Liver (tissue), 9 donors: Measurements from ENCODE around the gene NMRAL1. TPM values are rescaled to one million over a fixed set of nuclear protein-coding genes. Genes with fewer than 3 reads are reported as not detected.
A peak's percentile ranks its signal among the peaks of the same experiment; 100 is the strongest.

Source experiments
- DNase-seq: peaks from one replicate; pipeline ENCODE4 v3.0.0-alpha.2; 2017; ENCODE audit warnings: low spot score
- H3K27ac ChIP-seq, 2 donors: one replicate each; pipeline ENCODE4 v1.7.0; 2013; ENCODE audit warnings: inconsistent platforms in 2 of 2, low read length in 2 of 2, control low read depth in 1 of 2, low read depth in 1 of 2, mild to moderate bottlenecking in 1 of 2
- H3K27me3 ChIP-seq, 4 donors: one replicate each; pipeline versions ENCODE4 v1.6.1 to v1.7.0; 2013; ENCODE audit warnings: low read length in 3 of 4, inconsistent platforms in 1 of 4, mild to moderate bottlenecking in 1 of 4, moderate library complexity in 1 of 4; ENCODE audit not compliant: control insufficient read depth in 4 of 4, insufficient read depth in 4 of 4
- H3K36me3 ChIP-seq, 4 donors: one replicate each; pipeline versions ENCODE4 v1.6.1 to v1.7.0; 2013; ENCODE audit warnings: low read length in 3 of 4, mild to moderate bottlenecking in 3 of 4, low read depth in 1 of 4, moderate library complexity in 1 of 4; ENCODE audit not compliant: control insufficient read depth in 4 of 4, insufficient read depth in 3 of 4
- H3K4me1 ChIP-seq, 4 donors: one replicate each; pipeline versions ENCODE4 v1.6.1 to v1.7.0; 2013; ENCODE audit warnings: low read length in 3 of 4, mild to moderate bottlenecking in 3 of 4, moderate library complexity in 1 of 4; ENCODE audit not compliant: control insufficient read depth in 4 of 4, insufficient read depth in 4 of 4
- H3K4me3 ChIP-seq, 3 donors: one replicate each; pipeline versions ENCODE4 v1.6.1 to v1.7.0; 2013; ENCODE audit warnings: low read length in 3 of 3, control low read depth in 1 of 3, low read depth in 1 of 3, mild to moderate bottlenecking in 1 of 3
- H3K9ac ChIP-seq, 2 donors: one replicate each; pipeline ENCODE4 v1.7.0; 2013; ENCODE audit warnings: low read length in 2 of 2, mild to moderate bottlenecking in 2 of 2, moderate library complexity in 2 of 2, control low read depth in 1 of 2, low read depth in 1 of 2
- H3K9me3 ChIP-seq, 4 donors: one replicate each; pipeline versions ENCODE4 v1.6.1 to v1.7.0; 2013; ENCODE audit warnings: low read length in 3 of 4; ENCODE audit not compliant: control insufficient read depth in 4 of 4
- FOXA1 ChIP-seq: IDR thresholded peaks from 2 replicates; pipeline ENCODE4 v1.6.1; 2016; ENCODE audit warnings: antibody characterized with exemption
- FOXA2 ChIP-seq: IDR thresholded peaks from 2 replicates; pipeline ENCODE4 v1.6.1; 2016; ENCODE audit warnings: antibody characterized with exemption
- GABPA ChIP-seq, 2 donors: IDR thresholded peaks in 1 of 2; conservative IDR thresholded peaks in 1 of 2; 2 replicates each; pipeline ENCODE4 v1.6.1; 2016; ENCODE audit warnings: antibody characterized with exemption in 2 of 2, mild to moderate bottlenecking in 1 of 2, moderate library complexity in 1 of 2
- HNF4A ChIP-seq, 2 donors: conservative IDR thresholded peaks; 2 replicates each; pipeline ENCODE4 v1.6.1; 2016; ENCODE audit warnings: antibody characterized with exemption in 2 of 2, mild to moderate bottlenecking in 2 of 2
- HNF4G ChIP-seq: IDR thresholded peaks from 2 replicates; pipeline ENCODE4 v1.6.1; 2016; ENCODE audit warnings: antibody characterized with exemption
- JUND ChIP-seq, 2 donors: IDR thresholded peaks; 2 replicates each; pipeline ENCODE4 v1.6.1; 2016; ENCODE audit warnings: antibody characterized with exemption in 2 of 2
- NR2F2 ChIP-seq: IDR thresholded peaks from 2 replicates; pipeline ENCODE4 v1.6.1; 2016; ENCODE audit warnings: antibody characterized with exemption
- RAD21 ChIP-seq, 2 donors: IDR thresholded peaks; 2 replicates each; pipeline ENCODE4 v1.6.1; 2016; ENCODE audit warnings: antibody characterized with exemption in 2 of 2, mild to moderate bottlenecking in 2 of 2
- SP1 ChIP-seq: IDR thresholded peaks from 2 replicates; pipeline ENCODE4 v1.6.1; 2018; ENCODE audit warnings: antibody characterized with exemption, mild to moderate bottlenecking
- TAF1 ChIP-seq: conservative IDR thresholded peaks from 2 replicates; pipeline ENCODE4 v1.6.1; 2016; ENCODE audit warnings: antibody characterized with exemption, mild to moderate bottlenecking
- YY1 ChIP-seq: IDR thresholded peaks from 2 replicates; pipeline ENCODE4 v1.6.1; 2016; ENCODE audit warnings: antibody characterized with exemption, mild to moderate bottlenecking
- WGBS: extraction: QIAGEN DNeasy Blood & Tissue Kit; methylation state at CpG from one replicate; pipeline ENCODE4 v1.1.7; 2013; 5-methylcytosine and 5-hydroxymethylcytosine counted together
- polyA plus RNA-seq, 2 donors: library from polyadenylated mRNA; stranded (reverse) in 1 of 2; unstranded in 1 of 2; fragments of 200-250 nt in 1 of 2; fragments of >200 nt in 1 of 2; fragmentation: Nextera tagmentation in 1 of 2; extraction: Ambion mirVana in 1 of 2; gene quantifications; one replicate each; pipeline versions ENCODE4 v1.2.1 to v1.2.3, GENCODE V29; 2013 to 2015
- total RNA-seq, 2 donors: library from RNA; depleted of rRNA; stranded (reverse); fragments of >200 nt; gene quantifications; one replicate each; pipeline ENCODE4 v1.2.3, GENCODE V29; 2014
- TF ChIP-seq, protein P1 (sequence below): IDR thresholded peaks from 2 replicates; pipeline ENCODE4 v1.6.1; 2016; ENCODE audit warnings: antibody characterized with exemption
- TF ChIP-seq, protein P2 (sequence below): IDR thresholded peaks from 2 replicates; pipeline ENCODE4 v1.6.1; 2016; ENCODE audit warnings: antibody characterized with exemption, mild to moderate bottlenecking
- TF ChIP-seq, protein P3 (sequence below): IDR thresholded peaks from 2 replicates; pipeline ENCODE4 v1.6.1; 2016; ENCODE audit warnings: antibody characterized with exemption
- TF ChIP-seq, protein P4 (sequence below): fragments of 150-350 bp; IDR thresholded peaks from 2 replicates; pipeline ENCODE4 v1.5.1; 2017; ENCODE audit warnings: improper control_type of control experiment, low read depth, low read length; ENCODE audit not compliant: missing input control
- donor health status: healthy.
- donor health status: healthy.
- donor health status: healthy.
- donor health status: healthy.
- donor health status: healthy.

NMRAL1 gene
- total and polyA plus RNA-seq, 4 donors = 20.1 to 45.4 (median 28.3) TPM

DNA sequence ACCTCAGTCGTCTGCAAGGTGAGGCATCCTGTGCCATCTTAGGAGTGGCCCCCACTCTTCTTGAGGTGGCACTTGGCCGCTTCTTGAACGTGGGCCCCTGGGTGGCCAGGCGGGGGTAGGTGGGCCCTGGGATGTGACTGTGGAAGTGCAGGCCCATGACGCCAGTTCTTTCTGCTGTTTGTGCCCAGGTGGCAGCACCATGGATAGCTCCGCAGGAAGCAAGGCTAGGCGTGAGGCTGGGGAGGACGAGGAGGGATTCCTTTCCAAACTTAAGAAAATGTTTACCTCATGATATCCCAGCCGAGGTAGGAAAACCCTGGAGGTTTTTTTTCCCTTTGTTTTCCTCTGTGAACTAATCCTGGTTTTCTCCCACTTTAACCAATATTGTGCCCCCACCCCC, 19.8 kb downstream of the NMRAL1 start:
- Histone ChIP-seq H3K36me3 (peaks cover 22 to 65% (median 56%) of the 10 kb centered on the region in 4 donors), H3K27me3 (no peaks in the 10 kb centered on the region), H3K4me1 (peaks cover 5 to 13% (median 7%) of the 10 kb centered on the region in 4 donors), H3K4me3 (no peak overlapping the region), H3K9ac (no peak overlapping the region), H3K27ac (no peak overlapping the region), H3K9me3 (no peaks in the 10 kb centered on the region)
- WGBS = 90% methylated on average over 9 of the region's 9 CpGs
- TF ChIP-seq, protein P1, sequence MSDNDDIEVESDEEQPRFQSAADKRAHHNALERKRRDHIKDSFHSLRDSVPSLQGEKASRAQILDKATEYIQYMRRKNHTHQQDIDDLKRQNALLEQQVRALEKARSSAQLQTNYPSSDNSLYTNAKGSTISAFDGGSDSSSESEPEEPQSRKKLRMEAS = no peak
- TF ChIP-seq SP1 = no peak
- TF ChIP-seq, protein P2, sequence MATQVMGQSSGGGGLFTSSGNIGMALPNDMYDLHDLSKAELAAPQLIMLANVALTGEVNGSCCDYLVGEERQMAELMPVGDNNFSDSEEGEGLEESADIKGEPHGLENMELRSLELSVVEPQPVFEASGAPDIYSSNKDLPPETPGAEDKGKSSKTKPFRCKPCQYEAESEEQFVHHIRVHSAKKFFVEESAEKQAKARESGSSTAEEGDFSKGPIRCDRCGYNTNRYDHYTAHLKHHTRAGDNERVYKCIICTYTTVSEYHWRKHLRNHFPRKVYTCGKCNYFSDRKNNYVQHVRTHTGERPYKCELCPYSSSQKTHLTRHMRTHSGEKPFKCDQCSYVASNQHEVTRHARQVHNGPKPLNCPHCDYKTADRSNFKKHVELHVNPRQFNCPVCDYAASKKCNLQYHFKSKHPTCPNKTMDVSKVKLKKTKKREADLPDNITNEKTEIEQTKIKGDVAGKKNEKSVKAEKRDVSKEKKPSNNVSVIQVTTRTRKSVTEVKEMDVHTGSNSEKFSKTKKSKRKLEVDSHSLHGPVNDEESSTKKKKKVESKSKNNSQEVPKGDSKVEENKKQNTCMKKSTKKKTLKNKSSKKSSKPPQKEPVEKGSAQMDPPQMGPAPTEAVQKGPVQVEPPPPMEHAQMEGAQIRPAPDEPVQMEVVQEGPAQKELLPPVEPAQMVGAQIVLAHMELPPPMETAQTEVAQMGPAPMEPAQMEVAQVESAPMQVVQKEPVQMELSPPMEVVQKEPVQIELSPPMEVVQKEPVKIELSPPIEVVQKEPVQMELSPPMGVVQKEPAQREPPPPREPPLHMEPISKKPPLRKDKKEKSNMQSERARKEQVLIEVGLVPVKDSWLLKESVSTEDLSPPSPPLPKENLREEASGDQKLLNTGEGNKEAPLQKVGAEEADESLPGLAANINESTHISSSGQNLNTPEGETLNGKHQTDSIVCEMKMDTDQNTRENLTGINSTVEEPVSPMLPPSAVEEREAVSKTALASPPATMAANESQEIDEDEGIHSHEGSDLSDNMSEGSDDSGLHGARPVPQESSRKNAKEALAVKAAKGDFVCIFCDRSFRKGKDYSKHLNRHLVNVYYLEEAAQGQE = peak; percentile 95
- no peak for DNase-seq

DNA sequence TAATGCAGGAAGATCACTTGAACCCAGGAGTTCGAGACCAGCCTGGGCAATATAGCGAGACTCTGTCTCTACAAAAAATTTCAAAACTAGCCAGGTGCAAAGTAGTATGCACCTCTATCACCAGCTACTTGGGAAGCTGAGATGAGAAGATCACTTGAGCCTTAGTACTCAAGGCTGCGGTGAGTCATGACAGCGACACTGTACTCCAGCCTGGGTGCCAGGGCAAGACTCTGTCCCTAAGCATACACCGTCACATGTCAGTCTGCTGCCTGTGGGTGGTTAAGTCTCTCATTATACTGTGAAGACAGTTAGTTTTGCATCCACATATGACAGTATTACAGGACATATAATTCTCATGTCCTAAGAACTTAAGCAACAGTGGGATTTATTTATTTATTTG, 21.8 kb downstream of the NMRAL1 start:
- TF ChIP-seq FOXA2 (no peak), JUND (IDR thresholded peaks at IDR 0.05) (no peak), GABPA (IDR thresholded peaks at IDR 0.05 in 1 of 2, conservative IDR thresholded peaks at IDR 0.05 in 1 of 2) (no peak)
- TF ChIP-seq, protein P3, sequence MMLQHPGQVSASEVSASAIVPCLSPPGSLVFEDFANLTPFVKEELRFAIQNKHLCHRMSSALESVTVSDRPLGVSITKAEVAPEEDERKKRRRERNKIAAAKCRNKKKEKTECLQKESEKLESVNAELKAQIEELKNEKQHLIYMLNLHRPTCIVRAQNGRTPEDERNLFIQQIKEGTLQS = no peak
- TF ChIP-seq, protein P4, sequence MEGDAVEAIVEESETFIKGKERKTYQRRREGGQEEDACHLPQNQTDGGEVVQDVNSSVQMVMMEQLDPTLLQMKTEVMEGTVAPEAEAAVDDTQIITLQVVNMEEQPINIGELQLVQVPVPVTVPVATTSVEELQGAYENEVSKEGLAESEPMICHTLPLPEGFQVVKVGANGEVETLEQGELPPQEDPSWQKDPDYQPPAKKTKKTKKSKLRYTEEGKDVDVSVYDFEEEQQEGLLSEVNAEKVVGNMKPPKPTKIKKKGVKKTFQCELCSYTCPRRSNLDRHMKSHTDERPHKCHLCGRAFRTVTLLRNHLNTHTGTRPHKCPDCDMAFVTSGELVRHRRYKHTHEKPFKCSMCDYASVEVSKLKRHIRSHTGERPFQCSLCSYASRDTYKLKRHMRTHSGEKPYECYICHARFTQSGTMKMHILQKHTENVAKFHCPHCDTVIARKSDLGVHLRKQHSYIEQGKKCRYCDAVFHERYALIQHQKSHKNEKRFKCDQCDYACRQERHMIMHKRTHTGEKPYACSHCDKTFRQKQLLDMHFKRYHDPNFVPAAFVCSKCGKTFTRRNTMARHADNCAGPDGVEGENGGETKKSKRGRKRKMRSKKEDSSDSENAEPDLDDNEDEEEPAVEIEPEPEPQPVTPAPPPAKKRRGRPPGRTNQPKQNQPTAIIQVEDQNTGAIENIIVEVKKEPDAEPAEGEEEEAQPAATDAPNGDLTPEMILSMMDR = no peak
- Histone ChIP-seq H3K36me3 (peaks cover 22 to 79% (median 64%) of the 10 kb centered on the region in 4 donors), H3K4me3 (no peak overlapping the region), H3K4me1 (no peaks in the 10 kb centered on the region), H3K27ac (no peak overlapping the region), H3K9ac (no peak overlapping the region), H3K9me3 (no peaks in the 10 kb centered on the region), H3K27me3 (no peaks in the 10 kb centered on the region)
- DNase-seq = no peak
- WGBS = 99% methylated on average over 5 of the region's 5 CpGs

DNA sequence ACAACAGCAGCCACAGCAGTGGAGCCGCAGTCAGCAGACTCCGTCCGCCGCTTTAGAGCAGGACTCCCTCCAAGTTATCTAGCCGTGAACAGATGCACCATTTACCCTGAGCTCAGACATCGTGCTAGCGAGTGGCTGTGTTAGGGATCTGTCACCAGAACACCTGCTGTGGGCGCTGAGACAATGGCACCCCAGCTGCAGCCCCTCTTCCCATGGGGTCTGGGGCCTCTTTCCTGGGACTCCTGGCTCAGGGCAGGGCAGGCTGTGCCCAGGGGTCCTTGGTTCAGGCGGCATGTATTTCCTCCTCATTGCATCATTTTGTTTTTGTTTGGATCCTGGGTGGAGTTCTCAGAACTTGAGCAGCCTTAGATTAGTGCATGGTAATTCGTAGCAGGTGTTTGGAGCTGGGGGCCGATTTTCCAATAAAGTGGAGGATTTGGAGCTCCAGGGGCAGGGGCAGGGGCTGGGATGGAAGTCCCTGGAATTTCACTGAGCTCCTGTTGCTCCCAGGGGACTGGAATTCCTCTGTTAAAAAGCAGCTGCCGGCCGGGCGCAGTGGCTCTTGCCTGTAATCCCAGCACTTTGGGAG, 23.4 kb downstream of the NMRAL1 start:
- Histone ChIP-seq H3K36me3 (peaks cover 28 to 80% (median 64%) of the 10 kb centered on the region in 4 donors), H3K4me1 (no peaks in the 10 kb centered on the region), H3K27ac (no peak overlapping the region), H3K9me3 (no peaks in the 10 kb centered on the region), H3K4me3 (no peak overlapping the region), H3K9ac (no peak overlapping the region), H3K27me3 (no peaks in the 10 kb centered on the region)
- DNase-seq = no peak
- WGBS = 97% methylated on average over 14 of the region's 14 CpGs
- TF ChIP-seq GABPA (IDR thresholded peaks at IDR 0.05 in 1 of 2, conservative IDR thresholded peaks at IDR 0.05 in 1 of 2) = no peak
- TF ChIP-seq TAF1 = no peak
- TF ChIP-seq, protein P3 = no peak
- TF ChIP-seq FOXA2 = no peak
- no peak for TF ChIP-seq RAD21 (IDR thresholded peaks at IDR 0.05)
- no peak for TF ChIP-seq NR2F2
- no peak for TF ChIP-seq HNF4G
- TF ChIP-seq FOXA1 = no peak
- no peak for TF ChIP-seq YY1
- TF ChIP-seq JUND (IDR thresholded peaks at IDR 0.05) = no peak
- TF ChIP-seq, protein P4 = no peak
- TF ChIP-seq, protein P1 = no peak
- TF ChIP-seq SP1 = no peak
- no peak for TF ChIP-seq HNF4A (conservative IDR thresholded peaks at IDR 0.05)
